HepG2 (cell line): ENCODE data around the gene SHC1. TPM values are rescaled to one million over a fixed set of nuclear protein-coding genes. Genes with fewer than 3 reads are reported as not detected.

ENCODE experiments used
- EZH2 ChIP-seq: conservative IDR thresholded peaks from 2 replicates; pipeline ENCODE4 v1.6.1; 2012; ENCODE audit warnings: mild to moderate bottlenecking, low read depth, low read length, moderate library complexity
- GATAD2A ChIP-seq: IDR thresholded peaks from 2 replicates; pipeline ENCODE4 v1.6.1; 2016
- IKZF1 ChIP-seq: fragments of 450-650 bp; IDR thresholded peaks from 2 replicates; pipeline ENCODE4 v1.7.1; 2016
- JUNB ChIP-seq: sonication (generic); formaldehyde crosslinking; IDR thresholded peaks from 2 replicates; pipeline ENCODE4 v1.8.0; 2022; ENCODE audit warnings: missing genetic modification reagents, mild to moderate bottlenecking, borderline replicate concordance
- MTA3 ChIP-seq: sonication (generic); formaldehyde crosslinking; IDR thresholded peaks from 2 replicates; pipeline ENCODE4 v1.4.0; 2020; ENCODE audit warnings: missing genetic modification reagents
- NBN ChIP-seq: fragments of 450-650 bp; conservative IDR thresholded peaks from 2 replicates; pipeline ENCODE4 v1.6.1; 2017
- PTBP1 ChIP-seq: fragments of 200-400 bp; formaldehyde crosslinking; IDR thresholded peaks from 2 replicates; pipeline ENCODE4 v1.6.1; 2018; ENCODE audit warnings: low read length, low read depth; ENCODE audit not compliant: poor library complexity, severe bottlenecking
- RBFOX2 ChIP-seq: fragments of 200-400 bp; formaldehyde crosslinking; IDR thresholded peaks from 2 replicates; pipeline ENCODE4 v1.6.1; 2017; ENCODE audit warnings: low read depth, mild to moderate bottlenecking, low read length
- RNF2 ChIP-seq: fragments of 450-650 bp; conservative IDR thresholded peaks from 2 replicates; pipeline ENCODE4 v1.6.1; 2016; ENCODE audit warnings: low read depth
- SMC3 ChIP-seq: IDR thresholded peaks from 2 replicates; pipeline ENCODE4 v1.6.1; 2011; ENCODE audit warnings: low read length, improper control_type of control experiment
- SOX6 ChIP-seq, 2 experiments: fragments of 450-650 bp in 1 of 2; sonication (generic) in 1 of 2; formaldehyde crosslinking in 1 of 2; IDR thresholded peaks; 2 replicates each; pipeline versions ENCODE4 v1.4.0 to v1.6.1; 2017 to 2020; ENCODE audit warnings: antibody characterized with exemption in 1 of 2, mild to moderate bottlenecking in 1 of 2, missing genetic modification reagents in 1 of 2
- SP1 ChIP-seq, 2 experiments: fragments of 450-650 bp in 1 of 2; sonication (generic) in 1 of 2; formaldehyde crosslinking in 1 of 2; IDR thresholded peaks; 2 replicates each; pipeline versions ENCODE4 v1.4.0 to v1.6.1; 2016 to 2020; ENCODE audit warnings: missing genetic modification reagents in 1 of 2
- THAP11 ChIP-seq: IDR thresholded peaks from 2 replicates; pipeline ENCODE4 v1.6.1; 2016; ENCODE audit warnings: missing biosample characterization, missing genetic modification reagents
- TP53 ChIP-seq: sonication (generic); formaldehyde crosslinking; conservative IDR thresholded peaks from 2 replicates; pipeline ENCODE4 v1.4.0; 2020; ENCODE audit warnings: missing genetic modification reagents
- ZKSCAN8 ChIP-seq: IDR thresholded peaks from 2 replicates; pipeline ENCODE4 v1.6.1; 2016; ENCODE audit warnings: borderline replicate concordance, missing genetic modification reagents, missing compliant biosample characterization
- ZNF207 ChIP-seq: fragments of 450-650 bp; IDR thresholded peaks from 2 replicates; pipeline ENCODE4 v1.6.1; 2016; ENCODE audit warnings: antibody characterized with exemption, borderline replicate concordance
- ZNF256 ChIP-seq: sonication (generic); formaldehyde crosslinking; conservative IDR thresholded peaks from 2 replicates; pipeline ENCODE4 v1.4.0; 2020; ENCODE audit warnings: missing genetic modification reagents
- ZNF260 ChIP-seq: sonication (generic); formaldehyde crosslinking; IDR thresholded peaks from 2 replicates; pipeline ENCODE4 v1.4.0; 2020; ENCODE audit warnings: missing genetic modification reagents, low read depth, mild to moderate bottlenecking, borderline replicate concordance
- ZNF33A ChIP-seq: sonication (generic); formaldehyde crosslinking; IDR thresholded peaks from 2 replicates; pipeline ENCODE4 v1.5.1; 2020; ENCODE audit warnings: missing genetic modification reagents, mild to moderate bottlenecking, moderate library complexity, borderline replicate concordance
- ZNF350 ChIP-seq: sonication (generic); formaldehyde crosslinking; IDR thresholded peaks from 2 replicates; pipeline ENCODE4 v1.4.0; 2020; ENCODE audit warnings: mild to moderate bottlenecking, low read depth, missing genetic modification reagents, borderline replicate concordance
- ZNF570 ChIP-seq: sonication (generic); formaldehyde crosslinking; IDR thresholded peaks from 2 replicates; pipeline ENCODE4 v1.4.0; 2020; ENCODE audit warnings: mild to moderate bottlenecking, missing genetic modification reagents, borderline replicate concordance
- ZNF577 ChIP-seq: sonication (generic); formaldehyde crosslinking; IDR thresholded peaks from 2 replicates; pipeline ENCODE4 v1.4.0; 2020; ENCODE audit warnings: mild to moderate bottlenecking, low read depth, missing genetic modification reagents, borderline replicate concordance
- ZNF713 ChIP-seq: sonication (generic); formaldehyde crosslinking; IDR thresholded peaks from 2 replicates; pipeline ENCODE4 v1.4.0; 2020; ENCODE audit warnings: mild to moderate bottlenecking, missing genetic modification reagents
- ZNF850 ChIP-seq: sonication (generic); formaldehyde crosslinking; conservative IDR thresholded peaks from 2 replicates; pipeline ENCODE4 v1.9.0; 2021; ENCODE audit warnings: mild to moderate bottlenecking, missing genetic modification reagents
- polyA plus RNA-seq, 8 experiments: library from polyadenylated mRNA; depleted of rRNA in 3 of 8; stranded (reverse) in 7 of 8; unstranded in 1 of 8; fragments of >200 nt; fragmentation: Illumina TruSeq in 4 of 8; extraction: Trizol in 4 of 8; gene quantifications; 2 replicates each; pipeline versions ENCODE4 v1.2.1 to v1.2.3, GENCODE V29; 2011 to 2016; ENCODE audit warnings: low read depth in 4 of 8, missing spikeins in 1 of 8, mixed read lengths in 1 of 8; ENCODE audit not compliant: insufficient read depth in 1 of 8
- total RNA-seq, 5 experiments: library from RNA; depleted of rRNA; stranded (reverse); fragments of >200 nt; fragmentation: Illumina TruSeq; extraction: Trizol; gene quantifications; 2 replicates each; pipeline ENCODE4 v1.2.3, GENCODE V29; 2016; ENCODE audit warnings: low read depth in 1 of 5
- TF ChIP-seq, protein P1 (sequence below): sonication (generic); formaldehyde crosslinking; conservative IDR thresholded peaks from 2 replicates; pipeline ENCODE4 v1.4.0; 2020; ENCODE audit warnings: missing genetic modification reagents
- TF ChIP-seq, protein P2 (sequence below): IDR thresholded peaks from 2 replicates; pipeline ENCODE4 v1.6.1; 2016; ENCODE audit warnings: mild to moderate bottlenecking

Gene SHC1
- total and polyA plus RNA-seq, 2 of the 13 experiments (the other 11 are each of a cell fraction or from before 2014, with no cell fraction given): 52.0 to 137 TPM

DNA sequence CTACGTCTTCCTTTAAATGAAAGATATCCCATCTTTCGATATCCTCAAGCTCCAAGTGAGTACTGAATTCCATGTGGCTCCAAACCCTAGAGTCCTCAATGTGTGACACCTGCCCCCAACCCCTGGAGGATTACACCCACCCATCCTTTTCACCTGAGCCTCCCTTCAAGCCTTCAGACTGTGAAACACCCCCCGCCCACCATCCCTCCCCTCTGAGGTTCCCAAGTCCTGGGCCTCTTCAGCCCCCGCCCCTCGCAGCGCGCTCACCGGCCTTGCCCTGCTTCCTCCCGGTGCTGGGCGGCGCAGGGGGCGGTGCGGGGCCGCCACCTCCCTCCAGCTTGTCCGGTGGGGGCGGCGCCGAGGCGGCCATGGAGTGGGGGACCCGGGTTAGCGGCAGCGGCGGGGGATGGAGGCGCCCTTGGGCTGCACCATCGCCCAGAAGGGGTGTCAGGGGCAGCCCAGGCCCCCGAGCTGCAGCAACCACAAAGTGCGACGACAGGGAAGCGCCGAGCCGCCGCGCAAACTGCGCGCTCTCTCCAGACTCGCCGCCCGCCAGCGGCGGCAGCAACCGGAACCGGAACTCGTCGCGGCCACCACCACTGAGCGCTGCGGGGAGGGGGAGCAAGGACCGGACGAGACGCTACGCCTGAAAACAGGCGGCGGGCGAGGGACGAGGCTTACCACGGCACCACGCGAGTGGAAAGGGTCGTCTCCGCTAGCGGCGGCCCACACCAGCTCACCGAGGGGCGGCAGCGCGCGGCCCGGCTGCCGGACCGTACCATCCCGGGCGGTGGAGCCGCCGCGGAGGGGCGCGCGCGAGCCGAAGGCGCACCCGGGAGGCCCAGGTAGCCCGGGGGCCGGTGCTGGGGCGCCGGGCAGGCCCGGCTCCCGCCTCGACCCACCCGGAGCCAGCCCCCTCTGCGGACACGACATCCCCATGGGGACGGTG lies 9.1 kb downstream of the SHC1 start, which contains the start of gene PYGO2 (continued):
- TF ChIP-seq ZNF33A (CRISPR knock-in tag) (no peak), RNF2 (no peak; the same call in 1 of the 2 replicates), TP53 (CRISPR knock-in tag) (0 out of 2 replicates have a peak, but pooled peaks have one; percentile 52), RBFOX2 (peak; percentile 97), JUNB (CRISPR knock-in tag) (no peak), ZNF260 (no peak), SOX6 (IDR thresholded peaks at IDR 0.05) (no peak), SOX6 (CRISPR knock-in tag; IDR thresholded peaks at IDR 0.05) (0 out of 2 replicates have a peak, but pooled peaks have one; percentile 40), ZNF713 (no peak; the same call in none of the 2 replicates), ZNF350 (CRISPR knock-in tag) (0 out of 2 replicates have a peak, but pooled peaks have one; percentile 37), ZNF207 (no peak), SP1 (IDR thresholded peaks at IDR 0.05) (no peak), SP1 (CRISPR knock-in tag; IDR thresholded peaks at IDR 0.05) (peak; percentile 67), EZH2 (no peak), ZNF570 (CRISPR knock-in tag) (no peak), PTBP1 (no peak), GATAD2A (CRISPR knock-in tag) (peak; percentile 43; the same call in 1 of the 2 replicates), ZKSCAN8 (CRISPR knock-in tag) (peak; percentile 51; the same call in 1 of the 2 replicates), ZNF850 (no peak; the same call in 1 of the 2 replicates), THAP11 (CRISPR knock-in tag) (peak; percentile 84), IKZF1 (no peak), NBN (no peak), MTA3 (CRISPR knock-in tag) (no peak), ZNF256 (no peak), SMC3 (no peak), ZNF577 (CRISPR knock-in tag) (no peak)
- TF ChIP-seq, protein P1, sequence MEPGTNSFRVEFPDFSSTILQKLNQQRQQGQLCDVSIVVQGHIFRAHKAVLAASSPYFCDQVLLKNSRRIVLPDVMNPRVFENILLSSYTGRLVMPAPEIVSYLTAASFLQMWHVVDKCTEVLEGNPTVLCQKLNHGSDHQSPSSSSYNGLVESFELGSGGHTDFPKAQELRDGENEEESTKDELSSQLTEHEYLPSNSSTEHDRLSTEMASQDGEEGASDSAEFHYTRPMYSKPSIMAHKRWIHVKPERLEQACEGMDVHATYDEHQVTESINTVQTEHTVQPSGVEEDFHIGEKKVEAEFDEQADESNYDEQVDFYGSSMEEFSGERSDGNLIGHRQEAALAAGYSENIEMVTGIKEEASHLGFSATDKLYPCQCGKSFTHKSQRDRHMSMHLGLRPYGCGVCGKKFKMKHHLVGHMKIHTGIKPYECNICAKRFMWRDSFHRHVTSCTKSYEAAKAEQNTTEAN (CRISPR knock-in tag): no peak
- TF ChIP-seq, protein P2, sequence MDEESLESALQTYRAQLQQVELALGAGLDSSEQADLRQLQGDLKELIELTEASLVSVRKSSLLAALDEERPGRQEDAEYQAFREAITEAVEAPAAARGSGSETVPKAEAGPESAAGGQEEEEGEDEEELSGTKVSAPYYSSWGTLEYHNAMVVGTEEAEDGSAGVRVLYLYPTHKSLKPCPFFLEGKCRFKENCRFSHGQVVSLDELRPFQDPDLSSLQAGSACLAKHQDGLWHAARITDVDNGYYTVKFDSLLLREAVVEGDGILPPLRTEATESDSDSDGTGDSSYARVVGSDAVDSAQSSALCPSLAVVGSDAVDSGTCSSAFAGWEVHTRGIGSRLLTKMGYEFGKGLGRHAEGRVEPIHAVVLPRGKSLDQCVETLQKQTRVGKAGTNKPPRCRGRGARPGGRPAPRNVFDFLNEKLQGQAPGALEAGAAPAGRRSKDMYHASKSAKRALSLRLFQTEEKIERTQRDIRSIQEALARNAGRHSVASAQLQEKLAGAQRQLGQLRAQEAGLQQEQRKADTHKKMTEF: peak; percentile 88
